Left hindlimb (tissue), 1 donor: ENCODE data around the gene CCN5.
"Not testable (repeated sequence)": the region's sequence is repeated elsewhere in the genome, so short reads cannot be mapped to it uniquely, and the experiment has no call there.

Experiments
- DNase-seq: peaks from one replicate; pipeline ENCODE4 v3.0.0-alpha.2; 2018

The CCN5 gene

GRCh38 chr20:44695674-44696300, 19.4 kb upstream of the CCN5 start:
- no peak for DNase-seq

GRCh38 chr20:44696315-44696714, 18.9 kb upstream of the CCN5 start:
- DNase-seq, result no peak

- DNase-seq, result not testable (repeated sequence)
Measured at GRCh38 chr20:44697041-44697440, 18.1 kb upstream of the CCN5 start.

GRCh38 chr20:44698351-44698750, 16.8 kb upstream of the CCN5 start:
- no peak for DNase-seq

- DNase-seq, result no peak
Measured at GRCh38 chr20:44700306-44700705, 14.9 kb upstream of the CCN5 start.

GRCh38 chr20:44701118-44701857, 13.9 kb upstream of the CCN5 start:
- DNase-seq, result peak; percentile 54

GRCh38 chr20:44701858-44702256, 13.3 kb upstream of the CCN5 start:
- no peak for DNase-seq

- DNase-seq, result peak; percentile 91
Measured at GRCh38 chr20:44702776-44703175, 12.4 kb upstream of the CCN5 start.

- no peak for DNase-seq
Measured at GRCh38 chr20:44703183-44703925, 11.8 kb upstream of the CCN5 start.

- DNase-seq, result no peak
Measured at GRCh38 chr20:44703956-44704488, 11.1 kb upstream of the CCN5 start.

GRCh38 chr20:44704551-44704971, 10.6 kb upstream of the CCN5 start:
- DNase-seq, result no peak

GRCh38 chr20:44705364-44706094, 9.6 kb upstream of the CCN5 start:
- no peak for DNase-seq

GRCh38 chr20:44706301-44707017, 8.7 kb upstream of the CCN5 start:
- peak; percentile 59 for DNase-seq

- DNase-seq, result no peak
Measured at GRCh38 chr20:44707018-44707579, 8.1 kb upstream of the CCN5 start.

GRCh38 chr20:44709380-44709779, 5.8 kb upstream of the CCN5 start:
- no peak for DNase-seq

GRCh38 chr20:44709797-44710196, 5.4 kb upstream of the CCN5 start:
- no peak for DNase-seq

- no peak for DNase-seq
Measured at GRCh38 chr20:44711237-44711636, 3.9 kb upstream of the CCN5 start.

GRCh38 chr20:44714102-44714700, 968 bp upstream of the CCN5 start:
- no peak for DNase-seq

GRCh38 chr20:44715499-44716308, 535 bp downstream of the CCN5 start:
- no peak for DNase-seq

- no peak for DNase-seq
Measured at GRCh38 chr20:44716309-44717106, 1.3 kb downstream of the CCN5 start.
